ENCODE measurements around the gene GALNS. TPM values are rescaled to one million over a fixed set of nuclear protein-coding genes. Genes with fewer than 3 reads are reported as not detected.

Gene GALNS
- total and polyA plus RNA-seq, 2 of the 8 experiments (the other 6 are each of a cell fraction or from before 2014, with no cell fraction given) = 8.9 to 17.8 TPM

DNA sequence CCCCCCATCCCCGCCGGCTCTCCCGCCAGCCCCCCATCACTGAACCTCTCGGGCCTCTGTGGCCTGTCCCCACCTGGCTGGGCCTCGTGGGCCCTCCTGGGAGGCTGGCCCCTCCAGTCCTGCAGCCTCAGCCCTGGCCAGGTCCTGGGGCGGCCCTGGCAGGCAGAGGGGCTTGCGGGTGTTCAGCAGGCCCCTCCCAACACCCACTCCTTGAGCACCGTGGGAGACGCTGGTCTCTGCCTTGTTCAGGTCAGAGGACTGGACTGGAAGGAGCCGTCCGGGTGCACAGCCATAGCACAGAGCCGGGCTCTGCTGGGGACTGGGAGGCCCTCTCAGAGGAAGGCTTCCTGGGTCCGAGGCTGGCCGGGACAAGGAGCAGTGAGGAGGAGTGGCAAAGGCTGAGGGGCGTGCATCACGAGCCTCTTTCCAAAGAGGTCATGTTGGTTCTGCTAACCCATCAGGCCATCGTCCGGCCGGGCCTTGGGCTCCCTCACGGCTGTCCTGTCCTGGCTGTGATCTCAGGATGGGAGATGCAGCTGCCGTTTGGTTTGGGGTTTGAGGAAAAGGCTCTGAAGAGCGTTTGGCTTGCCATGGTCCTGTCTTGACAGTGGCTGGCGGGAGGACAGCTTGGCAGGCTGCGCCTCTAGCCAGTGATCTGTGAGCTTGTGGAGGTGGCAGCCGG lies 16.0 kb upstream of the GALNS start (continued):
- TF ChIP-seq POLR2A (IDR thresholded peaks at IDR 0.05; ENCODE audit: control extremely low read depth in 1 of 2, low read depth in 2 of 2, low read length in 2 of 2) = no peak
- TF ChIP-seq KDM4A (IDR thresholded peaks at IDR 0.05; ENCODE audit: low read depth, low read length, severe bottlenecking) = no peak
- TF ChIP-seq SIX5 (IDR thresholded peaks at IDR 0.05; ENCODE audit: low read depth, low read length) = no peak
- TF ChIP-seq TAF7 (optimal IDR thresholded peaks at IDR 0.05; ENCODE audit: borderline replicate concordance, low read depth, low read length) = no peak
- no peak for TF ChIP-seq TCF12 (IDR thresholded peaks at IDR 0.05; ENCODE audit: low read depth, low read length)
